SK-N-SH (cell line): Measurements from ENCODE around the gene GALNT17.

ENCODE experiments used
- CTCF ChIP-seq: fragments of 200-600 bp; sonication (generic); IDR thresholded peaks from 2 replicates; pipeline ENCODE4 v1.6.1; 2017; ENCODE audit warnings: antibody characterized with exemption, mild to moderate bottlenecking, moderate library complexity
- FOSL2 ChIP-seq: IDR thresholded peaks from 2 replicates; pipeline ENCODE4 v1.4.0; 2012; ENCODE audit warnings: low read depth, mild to moderate bottlenecking, moderate library complexity, borderline replicate concordance
- FOXJ3 ChIP-seq: sonication (generic); formaldehyde crosslinking; IDR thresholded peaks from 2 replicates; pipeline ENCODE4 v1.5.1; 2020; ENCODE audit warnings: mild to moderate bottlenecking, missing genetic modification reagents
- NFIC ChIP-seq: IDR thresholded peaks from 2 replicates; pipeline ENCODE4 v1.4.0; 2012; ENCODE audit warnings: borderline replicate concordance
- REST ChIP-seq: IDR thresholded peaks from 2 replicates; pipeline ENCODE4 v1.6.1; 2012; ENCODE audit warnings: mild to moderate bottlenecking, low read depth, low read length, moderate library complexity
- TCF12 ChIP-seq: IDR thresholded peaks from 2 replicates; pipeline ENCODE4 v1.4.0; 2012
- ZBTB33 ChIP-seq: IDR thresholded peaks from 2 replicates; pipeline ENCODE4 v1.4.0; 2012; ENCODE audit warnings: low read depth, borderline replicate concordance

GRCh38 chr7:71695186-71695585 is 563.2 kb downstream of the GALNT17 start:
- TF ChIP-seq CTCF (no peak), REST (no peak), FOXJ3 (CRISPR knock-in tag) (no peak), NFIC (no peak), FOSL2 (no peak), TCF12 (no peak), ZBTB33 (no peak)
